ENCODE data around the gene RSRC1.

Gene RSRC1

DNA sequence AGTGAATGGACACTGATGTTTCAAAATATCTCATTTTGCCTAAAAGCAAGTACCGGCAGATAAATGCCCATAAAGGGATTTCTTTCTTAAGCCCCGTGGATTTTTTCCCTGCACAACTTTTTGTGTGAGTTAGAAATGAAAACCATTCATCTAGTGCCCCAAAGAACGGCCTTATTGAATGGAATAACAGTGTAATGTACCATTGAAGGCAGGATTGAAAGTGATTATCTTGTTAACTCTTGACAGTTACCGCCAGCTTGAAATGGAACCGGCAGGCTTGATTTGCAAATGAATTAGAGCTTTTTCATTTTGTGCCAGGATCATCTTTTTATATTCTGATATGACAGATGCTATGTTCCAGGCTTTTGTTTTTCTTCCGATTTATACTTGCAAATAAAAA is 162.2 kb downstream of the RSRC1 start:
- TF ChIP-seq, protein P1, sequence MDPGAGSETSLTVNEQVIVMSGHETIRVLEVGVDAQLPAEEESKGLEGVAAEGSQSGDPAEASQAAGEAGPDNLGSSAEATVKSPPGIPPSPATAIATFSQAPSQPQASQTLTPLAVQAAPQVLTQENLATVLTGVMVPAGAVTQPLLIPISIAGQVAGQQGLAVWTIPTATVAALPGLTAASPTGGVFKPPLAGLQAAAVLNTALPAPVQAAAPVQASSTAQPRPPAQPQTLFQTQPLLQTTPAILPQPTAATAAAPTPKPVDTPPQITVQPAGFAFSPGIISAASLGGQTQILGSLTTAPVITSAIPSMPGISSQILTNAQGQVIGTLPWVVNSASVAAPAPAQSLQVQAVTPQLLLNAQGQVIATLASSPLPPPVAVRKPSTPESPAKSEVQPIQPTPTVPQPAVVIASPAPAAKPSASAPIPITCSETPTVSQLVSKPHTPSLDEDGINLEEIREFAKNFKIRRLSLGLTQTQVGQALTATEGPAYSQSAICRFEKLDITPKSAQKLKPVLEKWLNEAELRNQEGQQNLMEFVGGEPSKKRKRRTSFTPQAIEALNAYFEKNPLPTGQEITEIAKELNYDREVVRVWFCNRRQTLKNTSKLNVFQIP (CRISPR knock-in tag; IDR thresholded peaks at IDR 0.05; ENCODE audit: borderline replicate concordance, low read depth) = no peak
- TF ChIP-seq ZFP3 (CRISPR knock-in tag; IDR thresholded peaks at IDR 0.05) (no peak), GLIS3 (CRISPR knock-in tag; IDR thresholded peaks at IDR 0.05) (no peak), PPARA (CRISPR knock-in tag; IDR thresholded peaks at IDR 0.05; ENCODE audit: borderline replicate concordance) (no peak), OSR1 (CRISPR knock-in tag; IDR thresholded peaks at IDR 0.05) (no peak), ZFP30 (CRISPR knock-in tag; IDR thresholded peaks at IDR 0.05) (no peak), ARNTL (CRISPR knock-in tag; IDR thresholded peaks at IDR 0.05; ENCODE audit: borderline replicate concordance, low read depth) (no peak), ZNF70 (CRISPR knock-in tag; IDR thresholded peaks at IDR 0.05) (no peak), ISL1 (CRISPR knock-in tag; IDR thresholded peaks at IDR 0.05) (no peak), RARB (CRISPR knock-in tag; IDR thresholded peaks at IDR 0.05) (no peak)
- TF ChIP-seq, protein P2, sequence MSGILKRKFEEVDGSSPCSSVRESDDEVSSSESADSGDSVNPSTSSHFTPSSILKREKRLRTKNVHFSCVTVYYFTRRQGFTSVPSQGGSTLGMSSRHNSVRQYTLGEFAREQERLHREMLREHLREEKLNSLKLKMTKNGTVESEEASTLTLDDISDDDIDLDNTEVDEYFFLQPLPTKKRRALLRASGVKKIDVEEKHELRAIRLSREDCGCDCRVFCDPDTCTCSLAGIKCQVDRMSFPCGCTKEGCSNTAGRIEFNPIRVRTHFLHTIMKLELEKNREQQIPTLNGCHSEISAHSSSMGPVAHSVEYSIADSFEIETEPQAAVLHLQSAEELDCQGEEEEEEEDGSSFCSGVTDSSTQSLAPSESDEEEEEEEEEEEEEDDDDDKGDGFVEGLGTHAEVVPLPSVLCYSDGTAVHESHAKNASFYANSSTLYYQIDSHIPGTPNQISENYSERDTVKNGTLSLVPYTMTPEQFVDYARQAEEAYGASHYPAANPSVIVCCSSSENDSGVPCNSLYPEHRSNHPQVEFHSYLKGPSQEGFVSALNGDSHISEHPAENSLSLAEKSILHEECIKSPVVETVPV (CRISPR knock-in tag; IDR thresholded peaks at IDR 0.05) = no peak
- TF ChIP-seq, protein P3, sequence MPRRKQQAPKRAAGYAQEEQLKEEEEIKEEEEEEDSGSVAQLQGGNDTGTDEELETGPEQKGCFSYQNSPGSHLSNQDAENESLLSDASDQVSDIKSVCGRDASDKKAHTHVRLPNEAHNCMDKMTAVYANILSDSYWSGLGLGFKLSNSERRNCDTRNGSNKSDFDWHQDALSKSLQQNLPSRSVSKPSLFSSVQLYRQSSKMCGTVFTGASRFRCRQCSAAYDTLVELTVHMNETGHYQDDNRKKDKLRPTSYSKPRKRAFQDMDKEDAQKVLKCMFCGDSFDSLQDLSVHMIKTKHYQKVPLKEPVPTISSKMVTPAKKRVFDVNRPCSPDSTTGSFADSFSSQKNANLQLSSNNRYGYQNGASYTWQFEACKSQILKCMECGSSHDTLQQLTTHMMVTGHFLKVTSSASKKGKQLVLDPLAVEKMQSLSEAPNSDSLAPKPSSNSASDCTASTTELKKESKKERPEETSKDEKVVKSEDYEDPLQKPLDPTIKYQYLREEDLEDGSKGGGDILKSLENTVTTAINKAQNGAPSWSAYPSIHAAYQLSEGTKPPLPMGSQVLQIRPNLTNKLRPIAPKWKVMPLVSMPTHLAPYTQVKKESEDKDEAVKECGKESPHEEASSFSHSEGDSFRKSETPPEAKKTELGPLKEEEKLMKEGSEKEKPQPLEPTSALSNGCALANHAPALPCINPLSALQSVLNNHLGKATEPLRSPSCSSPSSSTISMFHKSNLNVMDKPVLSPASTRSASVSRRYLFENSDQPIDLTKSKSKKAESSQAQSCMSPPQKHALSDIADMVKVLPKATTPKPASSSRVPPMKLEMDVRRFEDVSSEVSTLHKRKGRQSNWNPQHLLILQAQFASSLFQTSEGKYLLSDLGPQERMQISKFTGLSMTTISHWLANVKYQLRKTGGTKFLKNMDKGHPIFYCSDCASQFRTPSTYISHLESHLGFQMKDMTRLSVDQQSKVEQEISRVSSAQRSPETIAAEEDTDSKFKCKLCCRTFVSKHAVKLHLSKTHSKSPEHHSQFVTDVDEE (CRISPR knock-in tag; IDR thresholded peaks at IDR 0.05) = no peak
- no peak for ATAC-seq

DNA sequence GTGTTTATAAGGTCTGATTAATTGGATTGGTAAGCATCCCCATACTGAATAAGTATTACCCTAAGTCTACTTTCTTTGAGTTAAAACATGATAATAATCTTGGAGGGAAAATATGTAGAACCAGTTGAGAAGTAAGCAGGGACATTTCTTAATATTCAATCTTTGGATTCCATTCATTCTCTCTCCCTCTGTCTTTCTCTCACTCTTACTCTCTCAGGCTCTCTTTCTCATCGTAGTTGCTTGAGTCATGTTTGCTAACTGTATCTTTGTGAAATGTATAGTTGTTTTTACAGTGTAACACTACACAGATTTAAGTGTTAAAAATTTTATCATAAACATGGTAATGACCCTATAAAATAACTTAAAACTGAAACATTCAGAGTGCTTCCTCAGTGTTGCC is 163.8 kb downstream of the RSRC1 start:
- no peak for ATAC-seq
- TF ChIP-seq GLIS3 (CRISPR knock-in tag; IDR thresholded peaks at IDR 0.05) (no peak), ISL1 (CRISPR knock-in tag; IDR thresholded peaks at IDR 0.05) (no peak), TCF4 (CRISPR knock-in tag; IDR thresholded peaks at IDR 0.05; ENCODE audit: borderline replicate concordance) (no peak), BACH2 (CRISPR knock-in tag; IDR thresholded peaks at IDR 0.05; ENCODE audit: borderline replicate concordance) (no peak), OSR1 (CRISPR knock-in tag; IDR thresholded peaks at IDR 0.05) (no peak), ESRRG (CRISPR knock-in tag; IDR thresholded peaks at IDR 0.05) (no peak), ZNF8 (CRISPR knock-in tag; IDR thresholded peaks at IDR 0.05) (no peak), RARB (CRISPR knock-in tag; IDR thresholded peaks at IDR 0.05) (no peak), ARNTL (CRISPR knock-in tag; IDR thresholded peaks at IDR 0.05; ENCODE audit: borderline replicate concordance, low read depth) (no peak), ZFP30 (CRISPR knock-in tag; IDR thresholded peaks at IDR 0.05) (no peak), CSDC2 (CRISPR knock-in tag; IDR thresholded peaks at IDR 0.05) (no peak), TOX (CRISPR knock-in tag; IDR thresholded peaks at IDR 0.05; ENCODE audit: borderline replicate concordance) (no peak), ZFP3 (CRISPR knock-in tag; IDR thresholded peaks at IDR 0.05) (no peak), PPARA (CRISPR knock-in tag; IDR thresholded peaks at IDR 0.05; ENCODE audit: borderline replicate concordance) (no peak), ZNF565 (CRISPR knock-in tag; conservative IDR thresholded peaks at IDR 0.05; ENCODE audit: low read depth) (no peak)
- TF ChIP-seq, protein P4, sequence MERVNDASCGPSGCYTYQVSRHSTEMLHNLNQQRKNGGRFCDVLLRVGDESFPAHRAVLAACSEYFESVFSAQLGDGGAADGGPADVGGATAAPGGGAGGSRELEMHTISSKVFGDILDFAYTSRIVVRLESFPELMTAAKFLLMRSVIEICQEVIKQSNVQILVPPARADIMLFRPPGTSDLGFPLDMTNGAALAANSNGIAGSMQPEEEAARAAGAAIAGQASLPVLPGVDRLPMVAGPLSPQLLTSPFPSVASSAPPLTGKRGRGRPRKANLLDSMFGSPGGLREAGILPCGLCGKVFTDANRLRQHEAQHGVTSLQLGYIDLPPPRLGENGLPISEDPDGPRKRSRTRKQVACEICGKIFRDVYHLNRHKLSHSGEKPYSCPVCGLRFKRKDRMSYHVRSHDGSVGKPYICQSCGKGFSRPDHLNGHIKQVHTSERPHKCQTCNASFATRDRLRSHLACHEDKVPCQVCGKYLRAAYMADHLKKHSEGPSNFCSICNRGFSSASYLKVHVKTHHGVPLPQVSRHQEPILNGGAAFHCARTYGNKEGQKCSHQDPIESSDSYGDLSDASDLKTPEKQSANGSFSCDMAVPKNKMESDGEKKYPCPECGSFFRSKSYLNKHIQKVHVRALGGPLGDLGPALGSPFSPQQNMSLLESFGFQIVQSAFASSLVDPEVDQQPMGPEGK (CRISPR knock-in tag; IDR thresholded peaks at IDR 0.05; ENCODE audit: borderline replicate concordance) = no peak
- TF ChIP-seq, protein P5, sequence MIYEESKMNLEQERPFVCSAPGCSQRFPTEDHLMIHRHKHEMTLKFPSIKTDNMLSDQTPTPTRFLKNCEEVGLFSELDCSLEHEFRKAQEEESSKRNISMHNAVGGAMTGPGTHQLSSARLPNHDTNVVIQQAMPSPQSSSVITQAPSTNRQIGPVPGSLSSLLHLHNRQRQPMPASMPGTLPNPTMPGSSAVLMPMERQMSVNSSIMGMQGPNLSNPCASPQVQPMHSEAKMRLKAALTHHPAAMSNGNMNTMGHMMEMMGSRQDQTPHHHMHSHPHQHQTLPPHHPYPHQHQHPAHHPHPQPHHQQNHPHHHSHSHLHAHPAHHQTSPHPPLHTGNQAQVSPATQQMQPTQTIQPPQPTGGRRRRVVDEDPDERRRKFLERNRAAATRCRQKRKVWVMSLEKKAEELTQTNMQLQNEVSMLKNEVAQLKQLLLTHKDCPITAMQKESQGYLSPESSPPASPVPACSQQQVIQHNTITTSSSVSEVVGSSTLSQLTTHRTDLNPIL (CRISPR knock-in tag; IDR thresholded peaks at IDR 0.05; ENCODE audit: low read depth) = no peak
- TF ChIP-seq, protein P1 (CRISPR knock-in tag; IDR thresholded peaks at IDR 0.05; ENCODE audit: borderline replicate concordance, low read depth) = no peak
- TF ChIP-seq, protein P2 (CRISPR knock-in tag; IDR thresholded peaks at IDR 0.05) = no peak

Data from SK-N-SH treated with all-trans-retinoic acid at 6 μM for 48 hours (cell line).